ENCODE measurements around the gene CAMTA1.

CAMTA1 gene

DNA sequence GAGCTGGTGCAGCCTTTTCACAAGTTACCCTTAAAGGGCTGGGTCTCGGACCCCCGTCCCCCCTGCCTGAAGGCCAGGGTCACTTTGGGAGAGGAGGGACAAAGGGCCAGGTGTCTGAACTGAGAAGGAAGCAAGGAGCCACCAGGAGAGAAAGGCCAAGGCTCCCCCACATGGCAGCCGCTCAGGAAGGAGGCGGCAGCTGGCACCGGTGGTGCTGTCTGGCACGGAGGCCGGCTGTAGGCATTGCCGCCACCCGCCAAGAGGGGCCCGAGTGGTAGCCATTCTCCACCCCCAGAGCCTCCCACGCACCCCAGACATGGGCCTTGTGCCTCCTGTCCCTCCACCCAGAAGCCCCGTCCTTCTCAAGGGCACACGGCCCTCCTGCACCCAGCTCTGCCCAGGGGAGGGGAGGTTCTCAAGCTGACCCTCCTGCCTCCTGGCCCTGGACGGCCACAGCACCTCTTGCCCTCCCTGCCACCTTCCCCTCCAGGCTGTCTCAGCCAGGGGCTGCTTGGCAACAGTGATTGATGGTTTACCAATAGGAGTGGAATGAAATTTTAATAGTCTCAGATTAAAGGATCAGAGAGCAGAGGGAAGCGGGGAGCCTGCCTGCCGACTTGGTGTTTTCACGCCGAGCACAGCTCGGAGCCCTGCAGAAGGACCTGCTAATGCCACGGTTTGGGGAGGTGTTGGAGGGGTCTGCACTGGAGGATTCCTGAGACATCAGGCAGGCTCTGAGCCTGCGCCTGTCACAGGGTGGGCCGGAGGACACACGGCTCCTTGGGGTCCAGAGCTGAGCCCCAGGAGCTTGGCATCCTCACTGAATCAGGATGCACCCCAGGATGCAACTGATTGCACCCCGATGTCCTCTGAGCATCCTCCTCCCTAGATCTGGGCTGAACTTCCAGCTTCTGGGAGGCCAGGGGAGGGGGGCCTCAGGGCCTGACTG is 773.9 kb downstream of the CAMTA1 start:
- DNase-seq, result no peak

DNA sequence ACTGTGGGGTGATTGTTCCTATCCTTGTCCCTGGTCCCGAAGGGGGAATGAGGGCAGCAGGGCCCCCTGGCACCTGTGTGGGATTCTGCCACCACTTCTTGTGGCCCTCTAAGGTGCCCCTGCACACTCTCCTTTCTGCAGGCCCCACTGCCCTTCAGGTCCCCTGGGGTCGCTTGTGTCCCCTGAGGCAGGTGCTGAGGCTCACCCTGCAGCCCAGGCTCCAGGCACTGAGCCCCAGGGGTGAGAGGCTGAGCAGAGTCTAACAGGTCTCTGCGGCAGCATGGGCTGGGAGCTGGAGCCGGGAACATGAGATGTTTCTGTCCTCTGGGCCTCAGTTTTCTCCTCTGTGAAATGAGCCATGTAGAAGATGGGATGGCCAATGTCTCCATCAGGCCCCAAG is 774.9 kb downstream of the CAMTA1 start:
- no peak for DNase-seq

DNA sequence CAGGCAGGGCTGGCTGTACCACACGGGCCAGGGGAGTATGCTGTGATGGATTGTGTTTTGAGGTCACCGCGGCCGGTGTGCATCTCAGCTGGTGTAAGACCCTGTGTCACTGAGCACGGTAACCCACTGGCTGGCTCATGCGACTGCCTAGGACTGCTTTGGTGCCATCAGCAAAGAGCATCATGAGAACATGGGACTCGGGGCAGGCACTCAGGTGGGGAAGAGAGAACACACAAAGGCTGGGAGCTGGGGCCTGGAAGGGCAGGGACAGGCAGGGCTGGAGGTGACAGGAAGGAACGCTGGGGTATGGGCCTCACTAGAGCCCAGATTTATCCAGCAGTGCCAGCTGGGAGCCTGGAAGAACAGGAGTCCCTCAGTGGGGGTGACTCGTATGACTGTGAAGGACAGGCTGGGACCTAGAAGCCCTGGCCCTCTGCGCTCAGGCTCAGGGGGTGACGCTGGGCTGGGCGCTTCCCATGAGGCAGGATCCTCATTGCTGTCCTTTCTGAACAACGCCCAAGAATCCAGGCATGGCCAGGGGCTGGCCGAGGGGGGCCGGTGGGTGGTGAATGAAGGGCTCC is 775.4 kb downstream of the CAMTA1 start:
- no peak for DNase-seq

DNA sequence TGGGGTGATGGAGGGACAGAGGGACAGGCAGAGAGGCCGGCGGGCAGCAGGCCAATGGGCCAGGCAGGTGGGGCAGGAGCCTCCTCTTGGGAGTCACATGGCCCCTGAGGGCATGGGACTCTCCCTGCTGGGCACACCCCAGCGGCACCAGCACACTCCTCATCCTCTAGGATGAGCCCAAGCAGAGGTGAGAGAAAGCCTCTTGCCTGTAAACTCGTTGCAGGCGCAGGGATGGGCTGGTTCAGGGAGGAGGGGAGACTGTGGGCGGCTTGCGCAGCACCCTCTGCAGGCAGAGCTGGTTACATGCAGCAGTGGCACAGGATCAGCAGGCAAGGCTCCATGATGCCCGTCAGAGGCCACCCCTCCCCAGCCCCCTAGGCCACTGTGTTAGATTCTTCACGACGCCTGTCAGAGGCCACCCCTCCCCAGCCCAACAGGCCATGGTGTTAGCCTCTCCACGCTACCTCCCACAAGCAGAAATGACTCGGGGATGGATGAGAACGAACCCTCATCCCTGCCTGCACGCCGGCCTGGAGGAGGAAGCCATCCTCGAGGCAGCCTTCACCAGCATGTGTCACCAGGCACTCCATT is 776.2 kb downstream of the CAMTA1 start:
- no peak for DNase-seq

DNA sequence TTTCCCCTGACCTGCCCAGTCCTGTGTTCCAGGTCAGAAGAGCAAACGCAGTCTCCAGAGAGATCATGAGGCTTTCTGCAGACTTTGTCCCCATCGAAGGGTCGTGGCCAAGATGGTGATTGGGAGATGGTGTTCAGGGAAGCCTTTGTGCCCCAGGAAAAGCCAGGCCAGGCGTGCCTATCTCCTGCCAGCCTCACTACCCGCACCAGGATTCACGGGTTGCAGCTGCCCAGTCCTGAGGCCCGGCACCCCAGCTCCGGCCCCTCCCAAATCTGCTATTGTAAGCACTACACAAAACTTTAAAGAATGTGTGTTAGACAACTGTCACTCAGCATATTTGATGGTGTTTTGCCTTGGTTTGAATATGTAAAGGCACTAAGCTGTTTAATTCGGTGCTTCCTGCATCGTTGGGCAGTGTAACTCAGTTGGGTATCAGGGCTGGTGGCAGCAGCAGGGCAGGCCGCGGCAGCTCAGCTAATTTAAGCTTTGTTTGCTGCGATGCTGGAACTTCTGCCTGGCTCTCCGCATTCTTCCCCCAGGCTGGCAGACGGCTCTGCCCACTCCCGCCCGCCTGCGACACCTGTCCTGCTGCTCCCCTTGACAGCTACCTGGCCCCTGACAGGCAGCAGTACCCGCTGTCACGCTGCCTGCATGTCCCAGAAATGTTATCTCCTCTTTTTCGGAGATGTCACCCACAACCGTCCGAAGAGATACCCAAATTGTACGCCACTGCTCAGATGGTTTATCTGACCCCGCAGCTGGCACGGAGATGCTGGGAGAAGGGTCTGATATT is 776.9 kb downstream of the CAMTA1 start:
- no peak for DNase-seq

DNA sequence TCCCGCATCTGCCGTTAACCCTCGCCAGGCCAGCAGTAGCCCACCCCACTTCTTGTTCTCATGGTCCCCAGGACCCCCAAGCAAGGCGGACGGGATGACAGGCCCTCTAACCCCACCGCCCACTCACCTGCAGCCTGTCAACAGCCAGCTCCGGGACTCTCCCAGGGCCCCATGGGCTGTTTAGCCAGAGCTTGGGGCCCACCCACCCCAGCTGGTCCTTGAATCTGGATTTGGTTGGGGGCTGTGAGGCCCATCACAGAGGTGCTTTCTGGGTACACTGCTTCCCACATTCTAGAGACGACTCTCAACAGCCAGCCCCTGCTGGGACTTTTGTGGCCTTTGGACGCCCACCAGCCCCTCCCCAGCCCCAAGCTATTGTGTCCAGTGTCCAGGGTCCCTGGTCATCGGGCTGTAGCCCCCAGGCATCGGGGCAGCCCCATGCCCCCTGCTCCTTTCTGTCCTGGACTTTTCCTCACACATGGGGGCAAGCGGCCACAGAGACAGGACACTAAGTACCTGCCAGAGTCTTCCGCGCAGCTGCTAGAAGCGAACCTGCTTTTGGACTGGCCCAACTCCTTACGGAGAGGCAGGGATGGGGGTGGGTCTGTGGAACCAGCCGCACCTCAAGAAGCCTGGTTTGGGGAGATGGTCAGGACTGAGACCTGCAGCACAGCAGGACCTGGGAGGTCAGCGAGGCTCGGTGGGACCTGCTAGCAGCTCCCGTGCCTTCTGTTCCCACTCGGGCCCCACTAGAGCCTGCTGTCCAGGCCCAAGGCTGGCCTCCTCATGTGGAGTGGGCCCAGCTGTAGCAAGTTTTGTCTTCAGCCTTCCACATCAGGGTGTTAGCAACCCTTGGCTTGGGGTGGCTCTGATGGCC is 777.7 kb downstream of the CAMTA1 start:
- no peak for DNase-seq

DNA sequence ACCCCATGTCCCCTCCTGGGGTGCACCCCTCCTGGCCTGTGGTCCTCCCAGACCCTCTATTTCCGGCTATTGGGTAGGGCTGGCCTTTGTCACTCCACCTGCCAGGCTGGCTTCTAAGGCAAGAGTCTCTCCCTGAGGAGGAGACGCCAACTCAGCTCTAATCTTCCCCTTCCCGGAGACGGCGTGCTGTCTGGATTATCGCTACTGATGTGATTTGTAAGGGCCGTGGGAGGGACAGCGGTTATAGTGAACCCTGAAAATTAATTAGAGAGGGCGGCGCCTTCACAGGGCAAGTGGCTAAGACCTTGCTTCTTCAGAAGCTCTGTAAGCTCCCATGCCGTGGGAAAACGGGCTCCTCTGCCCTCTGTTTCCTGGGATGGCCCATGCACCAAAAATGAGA is 778.9 kb downstream of the CAMTA1 start:
- DNase-seq, result no peak

DNA sequence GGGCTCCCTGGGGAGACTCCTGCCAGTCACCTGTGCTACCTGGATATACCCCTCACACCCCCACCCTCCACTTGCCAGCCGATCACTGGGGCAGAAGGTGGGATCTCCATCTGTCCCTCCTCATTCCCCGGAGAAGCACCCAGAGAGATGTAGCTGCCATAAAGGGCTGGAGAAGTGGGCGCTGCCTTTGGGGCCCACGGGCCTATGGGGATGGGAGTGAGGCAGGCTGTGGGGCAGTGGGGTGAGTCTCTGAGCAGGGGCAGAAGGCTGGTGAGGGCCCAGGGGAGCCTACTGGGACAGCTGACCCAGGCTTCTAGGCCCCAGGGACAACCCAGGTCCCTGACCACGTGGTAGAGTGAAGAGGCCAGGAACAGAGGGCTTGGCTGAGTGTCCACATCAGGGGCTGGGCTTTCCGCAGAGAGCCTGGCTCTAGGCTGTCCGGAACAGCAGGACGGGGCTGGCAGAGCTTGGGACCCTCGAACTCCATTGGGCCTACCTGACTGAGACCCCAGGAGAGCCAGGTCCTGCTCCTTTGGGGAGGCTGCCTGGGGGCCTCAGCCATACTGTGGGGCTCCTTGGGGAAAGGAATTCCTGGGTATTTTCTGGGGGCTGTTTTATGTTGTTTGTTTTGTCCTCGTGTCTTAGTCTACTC is 780.0 kb downstream of the CAMTA1 start:
- no peak for DNase-seq

DNA sequence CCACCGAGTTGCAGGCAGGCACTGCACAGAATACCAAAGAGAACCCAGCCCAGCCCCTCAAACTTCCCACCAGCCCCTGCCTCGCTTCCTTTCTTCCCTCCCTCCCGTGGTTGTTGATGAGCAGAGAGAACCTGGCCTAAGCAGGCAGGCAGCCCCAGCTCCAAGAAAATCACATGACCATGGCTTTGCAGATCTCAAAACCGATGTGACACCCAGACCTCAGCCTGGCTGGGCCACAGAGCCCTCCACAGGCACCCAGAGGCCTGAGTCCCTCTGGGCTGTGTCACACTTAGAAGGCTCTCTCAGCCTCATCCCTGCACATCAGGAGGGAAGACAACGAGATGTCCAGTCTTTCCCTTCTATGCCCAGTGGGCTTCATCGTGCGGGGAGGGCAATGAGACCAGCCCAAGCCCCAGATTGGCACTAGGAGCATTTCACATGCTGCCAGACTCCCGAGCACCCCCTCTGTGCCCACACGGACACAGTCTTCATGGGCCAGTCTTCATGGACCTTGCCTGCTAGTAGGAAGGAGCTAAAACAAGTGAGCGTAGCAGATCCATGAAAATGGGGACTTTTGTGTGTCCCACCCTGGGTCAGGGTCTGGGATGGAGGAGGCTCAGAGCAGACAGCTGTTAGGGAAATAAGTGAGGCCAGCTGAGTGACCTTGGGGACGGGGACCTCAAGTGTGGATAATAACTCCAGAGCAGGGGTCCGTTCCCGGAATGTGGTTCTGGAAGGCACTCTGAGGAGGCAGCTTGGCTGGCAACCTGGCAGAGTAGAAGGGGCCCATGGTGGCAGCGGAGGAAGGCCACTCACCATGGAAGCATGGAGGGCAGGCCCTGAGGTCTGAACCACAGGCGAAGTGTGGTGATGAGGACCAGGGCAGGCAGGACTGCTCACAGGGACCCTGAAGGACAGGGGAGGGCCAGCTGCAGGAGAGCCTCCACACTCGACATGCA is 781.4 kb downstream of the CAMTA1 start:
- no peak for DNase-seq

DNA sequence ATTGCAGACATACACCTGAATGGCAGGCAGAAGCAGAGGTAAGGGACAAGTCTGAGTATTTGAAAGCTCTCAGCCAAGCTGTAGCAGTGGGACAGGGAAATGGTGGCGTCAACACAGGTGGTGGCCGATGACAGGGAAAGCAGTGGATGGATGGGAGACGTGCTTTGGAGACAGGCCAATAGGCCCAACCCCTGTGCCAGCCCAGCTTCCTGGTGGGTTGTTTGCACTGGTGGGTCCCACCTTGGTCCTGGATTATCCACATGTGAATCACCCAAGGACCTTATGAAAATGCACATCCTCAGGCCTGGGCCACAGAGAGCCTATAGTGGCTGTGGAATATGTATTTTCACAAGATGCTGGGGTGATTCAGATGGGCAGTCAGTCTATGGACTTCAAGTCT is 782.1 kb downstream of the CAMTA1 start:
- DNase-seq, result no peak

DNA sequence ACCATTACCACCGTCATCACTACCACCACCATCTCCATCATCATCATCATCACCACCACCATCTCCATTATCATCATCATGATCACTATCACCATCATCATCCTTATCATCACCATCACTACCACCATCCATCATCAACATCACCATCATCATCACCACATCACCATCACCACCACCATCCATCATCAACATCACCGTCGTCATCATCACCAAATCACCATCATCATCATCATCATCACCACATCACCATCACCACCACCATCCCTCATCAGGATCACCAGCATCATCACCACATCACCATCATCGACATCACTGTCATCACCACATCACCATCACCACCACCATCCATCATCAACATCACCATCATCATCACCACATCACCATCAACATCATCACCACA is 782.8 kb downstream of the CAMTA1 start:
- no peak for DNase-seq

DNA sequence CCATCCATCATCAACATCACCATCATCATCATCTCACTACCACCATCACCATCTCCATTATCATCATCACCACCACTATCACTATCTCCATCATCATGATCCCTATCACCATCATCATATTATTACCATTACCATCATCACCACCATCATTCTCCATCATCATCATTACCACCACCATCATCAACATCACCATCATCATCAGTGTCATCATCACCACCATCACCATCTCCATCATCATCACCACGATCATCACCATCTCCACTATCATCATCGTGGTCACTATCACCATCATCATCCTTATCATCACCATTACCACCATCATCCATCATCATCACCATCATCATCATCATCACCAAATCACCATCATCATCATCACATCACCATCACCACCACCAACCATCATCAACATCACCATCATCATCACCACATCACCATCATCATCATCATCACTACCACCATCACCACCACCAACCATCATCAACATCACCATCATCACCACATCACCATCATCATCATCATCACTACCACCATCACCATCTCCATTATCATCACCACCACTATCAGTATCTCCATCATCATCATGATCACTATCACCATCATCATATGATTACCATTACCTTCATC is 783.8 kb downstream of the CAMTA1 start:
- DNase-seq, result no peak

DNA sequence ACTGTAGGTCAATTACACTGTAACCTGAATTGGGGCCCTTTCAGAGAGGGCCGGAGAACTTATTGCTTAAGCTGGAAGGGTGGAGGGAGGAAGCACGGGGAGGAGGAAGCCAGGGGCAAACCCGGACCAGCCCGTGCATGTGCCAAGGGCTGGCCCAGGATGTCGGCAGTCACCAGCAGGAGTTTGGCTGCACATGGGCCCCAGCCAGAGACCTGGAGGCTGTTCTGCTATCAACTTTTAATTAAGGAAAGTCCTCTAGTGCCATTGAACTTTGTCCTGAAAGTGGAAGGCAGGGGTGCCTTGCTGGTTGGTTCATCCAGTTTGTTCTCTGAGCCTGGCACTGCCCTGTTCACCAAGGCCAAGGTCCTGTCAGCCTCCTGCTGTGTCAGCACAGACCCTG is 785.1 kb downstream of the CAMTA1 start:
- DNase-seq, result no peak

DNA sequence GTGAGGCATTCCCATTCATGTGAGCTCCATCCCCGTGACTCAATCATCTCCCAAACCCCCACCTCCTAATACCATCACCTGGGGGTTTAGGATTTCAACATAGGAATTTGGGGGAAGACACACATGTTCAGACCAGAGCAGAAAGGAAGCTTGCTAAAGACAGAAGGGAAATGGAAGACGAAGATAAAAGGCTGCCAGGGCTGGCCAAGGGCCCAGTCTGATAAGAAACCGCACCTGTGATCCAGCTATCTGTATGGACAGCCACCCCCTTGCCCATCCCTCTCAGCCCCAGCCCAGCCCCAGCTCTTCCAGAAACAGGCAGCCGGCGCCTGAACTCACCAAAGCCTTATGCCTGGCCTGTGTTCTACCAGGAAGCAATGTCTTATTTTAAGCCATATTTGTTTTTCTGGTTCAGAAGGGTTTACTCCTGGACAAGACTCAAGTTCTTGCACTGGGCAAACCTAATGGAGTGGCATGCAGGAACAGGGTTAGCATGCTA is 787.4 kb downstream of the CAMTA1 start:
- no peak for DNase-seq

DNA sequence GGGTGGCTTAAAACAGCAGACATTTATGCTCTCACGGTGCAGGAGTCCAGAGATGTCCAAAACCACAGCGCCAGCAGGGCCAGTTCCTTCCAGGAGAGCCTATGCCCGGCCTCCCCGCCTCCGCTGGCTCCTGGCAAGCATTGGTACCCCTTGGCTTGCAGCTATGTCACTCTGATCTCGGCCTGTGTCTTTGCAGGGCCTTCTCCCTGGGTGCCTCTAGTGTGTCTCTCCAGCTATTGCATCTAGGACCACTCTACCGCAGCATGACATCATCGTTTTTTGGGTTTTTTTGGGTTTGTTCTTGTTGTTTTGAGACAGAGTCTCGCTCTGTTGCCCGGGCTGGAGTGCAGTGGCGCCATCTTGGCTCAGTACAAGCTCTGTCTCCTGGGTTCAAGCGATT is 788.2 kb downstream of the CAMTA1 start:
- DNase-seq, result no peak

DNA sequence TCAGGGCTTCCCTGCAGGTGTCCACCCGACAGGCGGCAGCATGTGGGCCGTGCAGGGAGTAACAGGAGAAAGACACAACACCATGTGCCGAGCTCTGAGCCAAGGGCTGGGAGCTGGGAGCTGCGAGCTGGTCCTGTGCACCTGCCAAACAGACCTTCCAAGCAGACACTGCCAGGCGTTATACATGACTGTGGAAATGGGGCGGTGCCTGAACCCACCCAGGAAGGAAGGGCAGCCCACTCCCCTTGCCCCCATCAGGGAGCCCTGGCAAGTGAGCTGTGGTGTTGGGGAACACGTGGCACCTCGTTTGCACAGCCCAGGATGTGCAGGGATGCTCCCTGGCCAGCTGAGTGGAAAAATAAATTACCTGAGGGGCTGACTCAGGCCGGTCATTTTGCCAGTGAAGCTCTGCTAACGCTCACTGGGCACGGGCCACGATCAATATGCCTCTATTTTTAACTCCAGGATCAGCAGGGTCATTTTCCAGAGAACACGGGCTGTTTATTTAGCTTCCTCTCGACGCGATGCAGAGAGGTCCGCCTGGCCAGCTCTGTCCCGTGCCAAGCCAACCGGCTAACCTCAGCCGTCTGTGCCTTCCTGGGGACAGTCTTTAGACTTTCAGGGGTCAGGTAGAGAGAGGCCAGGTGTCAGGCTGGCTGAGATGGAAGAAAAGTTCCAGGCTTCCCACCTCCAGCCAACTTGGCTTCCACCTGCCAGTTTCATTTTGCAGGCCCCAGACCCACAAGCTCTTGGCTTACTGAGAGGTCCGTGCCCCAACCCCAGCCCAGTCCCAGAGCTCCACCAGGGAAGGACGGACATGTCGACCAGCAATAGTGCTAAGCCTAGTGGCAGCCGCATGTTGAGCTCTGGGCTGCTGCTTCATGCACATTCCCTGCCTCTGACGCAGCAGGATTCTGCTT is 789.1 kb downstream of the CAMTA1 start:
- no peak for DNase-seq

DNA sequence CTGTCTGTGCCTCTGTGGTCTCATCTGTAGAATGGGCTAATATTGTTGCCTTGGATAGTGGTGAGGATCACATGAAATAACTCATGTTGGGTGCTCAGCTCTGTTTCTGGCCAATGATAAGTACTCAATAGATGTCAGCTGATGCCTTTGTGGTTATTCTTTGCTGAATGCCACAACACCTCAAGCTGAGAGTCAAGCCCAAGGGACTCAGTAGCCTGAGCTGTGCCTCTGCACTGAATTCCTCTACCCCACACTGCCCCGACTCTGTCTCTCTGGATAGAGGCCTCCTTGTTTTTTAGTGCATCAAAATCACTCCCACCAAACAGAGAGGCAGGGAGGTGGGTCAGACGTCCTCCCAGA is 789.8 kb downstream of the CAMTA1 start:
- no peak for DNase-seq

DNA sequence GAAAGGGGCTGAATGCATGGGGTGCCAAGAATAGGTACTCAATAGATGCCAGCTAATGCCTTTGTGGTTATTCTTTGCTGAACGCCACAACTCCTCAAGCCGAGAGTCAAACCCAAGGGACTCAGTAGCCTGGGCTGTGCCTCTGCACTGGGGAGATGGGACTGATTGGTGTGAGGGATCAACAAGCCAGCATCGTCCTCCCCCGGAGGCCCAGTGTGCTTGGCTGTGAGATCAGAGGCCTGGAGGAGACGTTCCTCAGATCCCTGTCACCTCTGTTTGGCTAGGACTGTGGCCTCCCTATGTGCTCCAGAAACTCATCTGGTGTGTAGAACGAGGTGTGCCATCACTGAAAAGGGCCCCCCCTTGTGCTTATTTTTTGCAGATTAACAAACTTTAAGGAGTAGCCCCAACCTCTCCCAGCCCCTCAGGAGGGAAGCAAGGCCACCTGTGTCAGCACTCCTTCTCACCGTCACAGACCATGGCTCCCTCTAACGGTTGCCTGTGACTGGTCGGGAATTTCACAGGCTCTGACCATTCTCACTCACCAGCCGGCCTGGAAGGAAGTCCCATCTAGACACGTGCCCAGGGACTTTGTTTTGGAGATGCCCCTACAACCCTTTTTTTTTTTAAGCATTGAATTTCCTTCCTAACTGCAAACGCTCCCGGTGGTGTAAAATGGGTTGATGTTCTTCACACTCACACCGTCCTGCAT is 791.8 kb downstream of the CAMTA1 start:
- no peak for DNase-seq
